SK-N-MC (cell line): ENCODE data around the gene ZMIZ1.

Experiments
- EZH2 ChIP-seq: fragments of 200-600 bp; sonication (generic); IDR thresholded peaks from one replicate; pipeline ENCODE4 v1.6.1; 2017; ENCODE audit warnings: antibody characterized with exemption
- POLR2AphosphoS5 ChIP-seq: IDR thresholded peaks from 2 replicates; pipeline ENCODE4 v1.6.1; 2012; ENCODE audit warnings: mild to moderate bottlenecking, low read depth, low read length, borderline replicate concordance

- TF ChIP-seq EZH2 (no peak), POLR2AphosphoS5 (no peak)
These were observed 69.1 kb downstream of the ZMIZ1 start for GRCh38 chr10:79137826-79138225.
